PC-9 (cell line): ENCODE data around the gene USHBP1.

Experiments
- CTCF ChIP-seq: fragments of 200-600 bp; sonication (generic); conservative IDR thresholded peaks from 2 replicates; pipeline ENCODE4 v1.6.1; 2017; ENCODE audit warnings: mixed run types, antibody characterized with exemption, mild to moderate bottlenecking, moderate library complexity
- EZH2 ChIP-seq: fragments of 200-600 bp; sonication (generic); IDR thresholded peaks from 2 replicates; pipeline ENCODE4 v1.8.0; 2017; ENCODE audit warnings: antibody characterized with exemption, low read depth

DNA sequence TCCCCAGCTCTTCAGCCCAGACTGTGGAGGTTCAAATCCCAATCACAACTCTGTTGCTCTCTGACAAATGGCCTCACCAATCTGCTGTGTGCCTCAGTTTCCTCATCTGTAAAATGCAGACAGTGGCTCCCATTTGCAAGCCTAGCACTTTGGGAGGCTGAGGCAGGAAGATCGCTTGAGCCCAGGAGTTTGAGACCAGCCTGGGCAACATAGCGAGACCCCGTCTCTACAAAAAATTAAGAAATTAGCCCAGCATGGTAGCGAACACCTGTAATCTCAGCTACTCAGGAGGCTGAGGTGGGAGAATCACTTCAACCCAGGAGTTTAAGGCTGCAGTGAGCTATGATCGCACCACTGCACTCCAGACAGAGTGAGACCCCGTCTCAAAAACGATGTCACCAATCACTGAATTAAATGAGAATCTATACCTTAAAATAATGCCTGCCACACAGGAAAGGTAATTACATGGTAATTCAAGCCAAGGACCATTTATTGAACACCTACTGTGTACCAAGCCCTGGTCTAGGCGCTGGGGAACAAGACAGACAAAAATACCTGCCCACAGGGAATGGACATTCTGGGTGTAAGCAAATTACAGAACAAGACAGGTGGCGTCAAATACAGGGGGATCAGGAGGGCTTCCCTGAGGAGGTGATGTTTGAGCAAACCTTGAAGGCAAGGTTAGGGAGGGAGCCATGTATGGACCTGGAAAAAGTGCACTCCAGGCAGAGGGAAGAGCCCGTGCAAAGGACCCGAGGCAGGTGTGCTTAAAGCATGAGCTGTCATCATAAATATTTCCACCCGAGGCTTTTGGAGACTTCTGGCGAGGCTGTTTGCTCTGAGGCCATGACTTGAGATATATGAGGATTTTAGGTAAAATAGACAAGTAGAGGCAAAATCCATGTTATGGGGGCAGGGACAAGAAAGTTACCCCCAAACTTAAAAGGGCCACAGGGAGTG is 26.5 kb downstream of the USHBP1 start:
- TF ChIP-seq CTCF: no peak
- TF ChIP-seq EZH2: no peak
